AG10803 (cell line): ENCODE measurements around the gene PDP2.

Experiments
- DNase-seq: peaks from one replicate; pipeline ENCODE4 v3.0.0; 2010; ENCODE audit warnings: low read depth
- H3K4me3 ChIP-seq: 2 replicates; pipeline ENCODE4 v1.5.1; 2011; ENCODE audit warnings: mild to moderate bottlenecking, low read length, control low read depth
- CTCF ChIP-seq: conservative IDR thresholded peaks from 2 replicates; pipeline ENCODE4 v1.5.1; 2011; ENCODE audit warnings: mild to moderate bottlenecking, low read length, control low read depth, inconsistent platforms

PDP2 gene

GRCh38 chr16:66915041-66915440 is 34.7 kb downstream of the PDP2 start:
- no peak for DNase-seq
- H3K4me3 ChIP-seq = no peak overlapping the region
- no peak for TF ChIP-seq CTCF

- no peak overlapping the region for H3K4me3 ChIP-seq
- DNase-seq = no peak
- no peak for TF ChIP-seq CTCF
These were observed 36.2 kb downstream of the PDP2 start for GRCh38 chr16:66916518-66916917.

GRCh38 chr16:66917741-66918140 is 37.4 kb downstream of the PDP2 start:
- no peak overlapping the region for H3K4me3 ChIP-seq
- DNase-seq = no peak
- TF ChIP-seq CTCF = no peak

GRCh38 chr16:66918355-66918754 is 38.0 kb downstream of the PDP2 start:
- no peak for TF ChIP-seq CTCF
- no peak for DNase-seq
- H3K4me3 ChIP-seq = no peak overlapping the region

- TF ChIP-seq CTCF = no peak
- H3K4me3 ChIP-seq = no peak within 1 kb of the TSS
- DNase-seq = no peak
These were observed 38.7 kb downstream of the PDP2 start, which contains the start of gene CDH16 for GRCh38 chr16:66918803-66919568. TSS of gene CDH16 (minus strand) at chr16:66918885. CDS start at chr16:66918065, 820 bp downstream.

GRCh38 chr16:66919569-66920298 is 39.4 kb downstream of the PDP2 start:
- DNase-seq = no peak
- no peak for TF ChIP-seq CTCF
- H3K4me3 ChIP-seq = no peak overlapping the region

GRCh38 chr16:66920299-66920590 is 39.9 kb downstream of the PDP2 start:
- H3K4me3 ChIP-seq = no peak overlapping the region
- DNase-seq = no peak
- TF ChIP-seq CTCF = no peak
